Stomach (tissue), 9 donors: ENCODE data around the gene CTXN3. TPM values are rescaled to one million over a fixed set of nuclear protein-coding genes. Genes with fewer than 3 reads are reported as not detected.

Source experiments
- DNase-seq, 2 donors: peaks; one replicate each; pipeline versions ENCODE4 v3.0.0 to v3.0.0-alpha.2; 2013 to 2019
- H3K27ac ChIP-seq, 5 donors: fragments of 200-600 bp in 4 of 5; sonication (generic) in 4 of 5; one replicate each; pipeline ENCODE4 v1.5.1; 2013 to 2019; ENCODE audit warnings: mild to moderate bottlenecking in 1 of 5, moderate library complexity in 1 of 5
- H3K27me3 ChIP-seq, 3 donors: fragments of 200-600 bp; sonication (generic); one replicate each; pipeline ENCODE4 v1.5.1; 2017 to 2019; ENCODE audit warnings: mixed run types in 1 of 3
- H3K36me3 ChIP-seq, 4 donors: fragments of 200-600 bp; sonication (generic); 1 replicate in 3 of 4; 2 replicates in 1 of 4; pipeline ENCODE4 v1.5.1; 2016 to 2019
- H3K4me1 ChIP-seq, 4 donors: fragments of 200-600 bp; sonication (generic); one replicate each; pipeline ENCODE4 v1.5.1; 2016 to 2019
- H3K4me3 ChIP-seq, 4 donors: fragments of 200-600 bp; sonication (generic) in 3 of 4; one replicate each; pipeline ENCODE4 v1.5.1; 2016 to 2019; ENCODE audit warnings: mild to moderate bottlenecking in 1 of 4
- H3K9me3 ChIP-seq, 4 donors: fragments of 200-600 bp; sonication (generic); one replicate each; pipeline ENCODE4 v1.5.1; 2016 to 2019
- CTCF ChIP-seq, 7 experiments: fragments of 450-650 bp in 4 of 7; fragments of 200-600 bp in 3 of 7; sonication (generic) in 3 of 7; IDR thresholded peaks; one replicate each; pipeline ENCODE4 v1.5.1; 2016 to 2019; ENCODE audit warnings: antibody characterized with exemption in 7 of 7, control low read depth in 2 of 7, mild to moderate bottlenecking in 1 of 7
- EP300 ChIP-seq: sonication (generic); formaldehyde crosslinking; IDR thresholded peaks from one replicate; pipeline ENCODE4 v1.6.1; 2017; ENCODE audit warnings: antibody characterized with exemption
- POLR2A ChIP-seq, 4 donors: fragments of 450-650 bp; IDR thresholded peaks; one replicate each; pipeline ENCODE4 v1.6.1; 2016; ENCODE audit warnings: antibody characterized with exemption in 4 of 4, control low read depth in 2 of 4, mild to moderate bottlenecking in 1 of 4, moderate library complexity in 1 of 4
- POLR2AphosphoS5 ChIP-seq, 3 donors: sonication (generic); formaldehyde crosslinking; IDR thresholded peaks; one replicate each; pipeline ENCODE4 v1.6.1; 2016; ENCODE audit warnings: antibody characterized with exemption in 3 of 3
- WGBS, 5 donors: extraction: QIAGEN DNeasy Blood & Tissue Kit in 3 of 5; methylation state at CpG; one replicate each; pipeline versions ENCODE4 v1.1.5 to v1.1.7; 2013 to 2018; 5-methylcytosine and 5-hydroxymethylcytosine counted together
- intact Hi-C: fragments of 100-400 bp; cut with DNase I; formaldehyde crosslinking; loops from one replicate; pipeline ENCODE4 v1.15.1; 2023; ENCODE audit warnings: low total_unique reads
- polyA plus RNA-seq, 3 donors: library from polyadenylated mRNA; stranded (reverse); fragments of 200-250 nt; gene quantifications; one replicate each; pipeline ENCODE4 v1.2.3, GENCODE V29; 2013
- total RNA-seq, 5 donors: library from RNA; depleted of rRNA; stranded (reverse); fragments of >200 nt; gene quantifications; one replicate each; pipeline versions ENCODE4 v1.1.0 to v1.2.3, GENCODE V29; 2014 to 2016
- donor health status: healthy with polysubstance abuse.
- donor health status: Bipolar disorder and iron deficiency.
- donor health status: healthy.

CTXN3 gene
- total and polyA plus RNA-seq, 8 donors, result not detected

- 33 to 66% (median 47%) methylated on average over 4 of the region's 4 CpGs for WGBS, 5 donors
- no peak overlapping the region for H3K27ac ChIP-seq
- H3K36me3 ChIP-seq, result no peaks in the 10 kb centered on the region
- peaks cover 0 to 13% (median 0%) of the 10 kb centered on the region in 4 donors for H3K4me1 ChIP-seq
- no peak overlapping the region for H3K4me3 ChIP-seq
- intact Hi-C loops, result no loop called here
- no peaks in the 10 kb centered on the region for H3K9me3 ChIP-seq
- no peak for DNase-seq
- no peak for TF ChIP-seq POLR2AphosphoS5 (IDR thresholded peaks at IDR 0.05)
- TF ChIP-seq POLR2A (IDR thresholded peaks at IDR 0.05), result no peak
- no peak for TF ChIP-seq CTCF (IDR thresholded peaks at IDR 0.05)
- no peak for TF ChIP-seq EP300
- no peaks in the 10 kb centered on the region for H3K27me3 ChIP-seq
Observed at GRCh38 chr5:127601601-127602000, 47.3 kb upstream of the CTXN3 start.

- Histone ChIP-seq H3K27me3 (no peaks in the 10 kb centered on the region), H3K4me3 (no peak overlapping the region), H3K4me1 (peaks cover 0 to 13% (median 0%) of the 10 kb centered on the region in 4 donors), H3K27ac (no peak overlapping the region), H3K9me3 (no peaks in the 10 kb centered on the region), H3K36me3 (no peaks in the 10 kb centered on the region)
- no peak for DNase-seq
- TF ChIP-seq POLR2AphosphoS5 (IDR thresholded peaks at IDR 0.05) (no peak), EP300 (no peak), POLR2A (IDR thresholded peaks at IDR 0.05) (no peak), CTCF (IDR thresholded peaks at IDR 0.05) (no peak)
- 96 to 99% (median 98%) methylated on average over 3 of the region's 3 CpGs for WGBS, 5 donors
- intact Hi-C loops, result no loop called here
Observed at GRCh38 chr5:127602481-127602880, 46.4 kb upstream of the CTXN3 start.

- intact Hi-C loops, result no loop called here
- Histone ChIP-seq H3K9me3 (no peaks in the 10 kb centered on the region), H3K4me1 (peaks cover 0 to 13% (median 0%) of the 10 kb centered on the region in 4 donors), H3K4me3 (no peak overlapping the region), H3K36me3 (no peaks in the 10 kb centered on the region), H3K27ac (no peak overlapping the region), H3K27me3 (no peaks in the 10 kb centered on the region)
- TF ChIP-seq CTCF (IDR thresholded peaks at IDR 0.05), result no peak
- no peak for DNase-seq
- WGBS, 5 donors, result 45 to 60% (median 53%) methylated on average over 8 of the region's 8 CpGs
Observed at GRCh38 chr5:127602896-127603844, 45.7 kb upstream of the CTXN3 start.

- DNase-seq, result no peak
- 69 to 80% (median 79%) methylated on average over 6 of the region's 6 CpGs for WGBS, 5 donors
- Histone ChIP-seq H3K4me3 (no peak overlapping the region), H3K4me1 (peaks cover 0 to 5% (median 0%) of the 10 kb centered on the region in 4 donors), H3K27me3 (no peaks in the 10 kb centered on the region), H3K9me3 (no peaks in the 10 kb centered on the region), H3K36me3 (no peaks in the 10 kb centered on the region), H3K27ac (no peak overlapping the region)
- intact Hi-C loops, result no loop called here
- TF ChIP-seq POLR2AphosphoS5 (IDR thresholded peaks at IDR 0.05), result no peak
- TF ChIP-seq EP300, result no peak
- no peak for TF ChIP-seq CTCF (IDR thresholded peaks at IDR 0.05)
Observed at GRCh38 chr5:127608077-127608660, 40.7 kb upstream of the CTXN3 start.
